GM12801 (cell line): ENCODE data around the gene TTC33.

Source experiments
- TF ChIP-seq, protein P1 (sequence below): IDR thresholded peaks from one replicate; pipeline ENCODE4 v1.5.1; 2011; ENCODE audit warnings: control low read depth; ENCODE audit not compliant: insufficient read length; ENCODE audit errors: extremely low read depth

TTC33 gene

DNA sequence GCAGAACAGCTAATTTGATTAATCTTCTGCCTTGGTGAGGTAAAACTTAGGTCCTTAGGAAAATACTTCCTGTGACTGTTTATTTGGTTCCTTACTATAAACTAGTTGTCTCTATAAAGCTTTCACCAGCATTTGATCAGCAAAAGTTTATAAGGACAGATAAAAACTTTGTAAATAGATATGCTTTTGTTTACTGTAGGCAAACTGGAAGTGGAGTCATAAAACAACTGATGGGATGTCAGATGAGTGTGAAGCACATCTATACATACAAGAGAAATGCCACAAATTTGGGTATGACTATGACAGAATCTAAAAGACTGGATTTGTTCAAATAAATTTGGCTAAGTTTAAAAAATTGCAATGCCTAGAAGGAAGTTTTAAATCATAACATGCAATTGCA is 70.6 kb downstream of the TTC33 start:
- TF ChIP-seq, protein P1, sequence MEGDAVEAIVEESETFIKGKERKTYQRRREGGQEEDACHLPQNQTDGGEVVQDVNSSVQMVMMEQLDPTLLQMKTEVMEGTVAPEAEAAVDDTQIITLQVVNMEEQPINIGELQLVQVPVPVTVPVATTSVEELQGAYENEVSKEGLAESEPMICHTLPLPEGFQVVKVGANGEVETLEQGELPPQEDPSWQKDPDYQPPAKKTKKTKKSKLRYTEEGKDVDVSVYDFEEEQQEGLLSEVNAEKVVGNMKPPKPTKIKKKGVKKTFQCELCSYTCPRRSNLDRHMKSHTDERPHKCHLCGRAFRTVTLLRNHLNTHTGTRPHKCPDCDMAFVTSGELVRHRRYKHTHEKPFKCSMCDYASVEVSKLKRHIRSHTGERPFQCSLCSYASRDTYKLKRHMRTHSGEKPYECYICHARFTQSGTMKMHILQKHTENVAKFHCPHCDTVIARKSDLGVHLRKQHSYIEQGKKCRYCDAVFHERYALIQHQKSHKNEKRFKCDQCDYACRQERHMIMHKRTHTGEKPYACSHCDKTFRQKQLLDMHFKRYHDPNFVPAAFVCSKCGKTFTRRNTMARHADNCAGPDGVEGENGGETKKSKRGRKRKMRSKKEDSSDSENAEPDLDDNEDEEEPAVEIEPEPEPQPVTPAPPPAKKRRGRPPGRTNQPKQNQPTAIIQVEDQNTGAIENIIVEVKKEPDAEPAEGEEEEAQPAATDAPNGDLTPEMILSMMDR: no peak

DNA sequence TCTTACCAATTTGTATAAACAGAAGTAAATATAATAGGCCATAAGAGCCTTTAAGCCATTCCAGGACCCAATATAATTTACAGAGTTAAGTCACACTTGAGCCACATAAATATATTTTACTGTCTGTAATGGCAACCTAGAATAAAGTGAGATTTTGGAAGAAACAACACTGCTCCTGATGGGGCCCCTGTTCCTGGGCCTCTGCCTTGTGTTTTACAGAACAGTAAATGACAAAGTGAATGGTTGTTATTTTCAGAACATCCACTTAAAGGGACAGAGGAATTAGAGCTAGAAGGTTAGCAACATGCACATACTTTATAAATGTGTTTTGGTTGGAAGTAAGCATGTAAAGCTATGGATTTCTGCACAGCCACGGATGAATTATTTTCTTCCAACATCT is 72.5 kb downstream of the TTC33 start:
- TF ChIP-seq, protein P1: no peak

DNA sequence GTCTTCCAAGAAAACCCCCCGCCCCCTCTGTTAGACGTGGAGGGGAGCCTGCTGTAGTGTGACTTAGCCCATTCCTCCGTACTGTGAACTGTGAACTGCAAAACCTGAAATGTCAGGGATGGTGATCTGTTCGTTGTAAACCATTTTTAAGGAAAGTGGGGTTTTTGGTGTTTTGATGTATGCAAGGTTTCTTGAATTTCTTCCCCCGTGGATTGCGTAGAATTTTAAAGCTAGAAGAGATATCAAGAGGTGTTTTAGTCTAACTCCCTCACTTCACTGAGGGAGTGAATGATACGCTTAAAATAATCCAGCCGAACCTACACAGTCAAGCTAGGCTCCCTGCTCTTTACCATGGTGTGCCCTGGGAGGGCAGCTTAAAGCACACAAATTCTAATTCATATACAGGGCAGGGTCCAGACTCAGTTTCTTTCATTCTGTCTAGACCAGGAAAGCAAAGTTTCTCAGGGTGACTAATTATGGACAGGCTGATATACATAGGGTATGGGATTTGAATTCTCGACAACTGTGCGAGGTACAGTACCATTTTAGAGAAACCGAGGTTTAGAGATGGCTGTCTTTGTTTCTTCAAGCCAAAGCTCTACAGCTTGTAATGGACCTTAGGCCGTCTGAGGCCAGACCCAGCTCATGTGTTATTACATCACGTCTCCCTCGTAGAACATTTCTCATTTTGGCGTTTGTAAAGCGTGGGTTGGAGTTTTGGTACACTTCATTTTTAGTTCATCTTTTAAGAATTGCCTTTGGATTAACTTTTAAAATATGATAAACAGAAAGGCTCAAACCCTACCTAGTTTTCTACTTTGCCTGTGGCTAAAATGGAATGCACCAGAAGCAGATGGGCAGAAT is 73.4 kb downstream of the TTC33 start:
- TF ChIP-seq, protein P1: no peak

DNA sequence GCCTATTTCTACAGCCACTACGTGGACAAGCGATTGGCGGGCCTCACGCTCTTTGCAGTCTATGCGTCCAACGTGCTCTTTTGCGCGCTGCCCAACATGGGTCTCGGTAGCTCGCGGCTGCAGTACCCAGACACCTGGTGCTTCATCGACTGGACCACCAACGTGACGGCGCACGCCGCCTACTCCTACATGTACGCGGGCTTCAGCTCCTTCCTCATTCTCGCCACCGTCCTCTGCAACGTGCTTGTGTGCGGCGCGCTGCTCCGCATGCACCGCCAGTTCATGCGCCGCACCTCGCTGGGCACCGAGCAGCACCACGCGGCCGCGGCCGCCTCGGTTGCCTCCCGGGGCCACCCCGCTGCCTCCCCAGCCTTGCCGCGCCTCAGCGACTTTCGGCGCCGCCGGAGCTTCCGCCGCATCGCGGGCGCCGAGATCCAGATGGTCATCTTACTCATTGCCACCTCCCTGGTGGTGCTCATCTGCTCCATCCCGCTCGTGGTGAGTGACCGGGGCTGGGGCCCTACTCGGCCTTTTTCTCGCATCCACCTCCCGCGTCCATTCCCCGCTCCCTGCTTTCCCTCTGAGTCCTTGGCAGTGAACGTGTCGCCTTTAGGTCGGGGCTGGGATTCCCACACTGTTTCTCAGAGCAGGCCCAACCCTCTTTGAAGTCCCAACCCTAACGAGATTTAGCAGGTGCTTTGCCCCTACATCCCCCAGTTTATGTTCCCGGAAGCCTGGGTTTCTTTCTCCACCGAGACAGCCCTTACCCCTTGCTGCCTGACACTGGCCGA is 74.2 kb downstream of the TTC33 start:
- TF ChIP-seq, protein P1: no peak

DNA sequence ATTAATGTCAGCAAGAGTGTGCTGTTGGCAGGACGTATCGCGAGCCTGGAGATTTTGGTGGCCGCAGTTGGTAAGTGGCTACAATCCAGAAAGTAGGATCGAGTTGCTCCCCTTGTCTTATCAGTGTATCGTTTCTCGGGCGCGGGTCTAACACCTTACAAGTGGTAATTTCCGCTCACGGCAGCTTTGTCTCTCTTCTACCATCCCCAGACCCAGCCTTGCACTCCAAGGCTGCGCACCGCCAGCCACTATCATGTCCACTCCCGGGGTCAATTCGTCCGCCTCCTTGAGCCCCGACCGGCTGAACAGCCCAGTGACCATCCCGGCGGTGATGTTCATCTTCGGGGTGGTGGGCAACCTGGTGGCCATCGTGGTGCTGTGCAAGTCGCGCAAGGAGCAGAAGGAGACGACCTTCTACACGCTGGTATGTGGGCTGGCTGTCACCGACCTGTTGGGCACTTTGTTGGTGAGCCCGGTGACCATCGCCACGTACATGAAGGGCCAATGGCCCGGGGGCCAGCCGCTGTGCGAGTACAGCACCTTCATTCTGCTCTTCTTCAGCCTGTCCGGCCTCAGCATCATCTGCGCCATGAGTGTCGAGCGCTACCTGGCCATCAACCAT is 74.9 kb downstream of the TTC33 start:
- TF ChIP-seq, protein P1: no peak

DNA sequence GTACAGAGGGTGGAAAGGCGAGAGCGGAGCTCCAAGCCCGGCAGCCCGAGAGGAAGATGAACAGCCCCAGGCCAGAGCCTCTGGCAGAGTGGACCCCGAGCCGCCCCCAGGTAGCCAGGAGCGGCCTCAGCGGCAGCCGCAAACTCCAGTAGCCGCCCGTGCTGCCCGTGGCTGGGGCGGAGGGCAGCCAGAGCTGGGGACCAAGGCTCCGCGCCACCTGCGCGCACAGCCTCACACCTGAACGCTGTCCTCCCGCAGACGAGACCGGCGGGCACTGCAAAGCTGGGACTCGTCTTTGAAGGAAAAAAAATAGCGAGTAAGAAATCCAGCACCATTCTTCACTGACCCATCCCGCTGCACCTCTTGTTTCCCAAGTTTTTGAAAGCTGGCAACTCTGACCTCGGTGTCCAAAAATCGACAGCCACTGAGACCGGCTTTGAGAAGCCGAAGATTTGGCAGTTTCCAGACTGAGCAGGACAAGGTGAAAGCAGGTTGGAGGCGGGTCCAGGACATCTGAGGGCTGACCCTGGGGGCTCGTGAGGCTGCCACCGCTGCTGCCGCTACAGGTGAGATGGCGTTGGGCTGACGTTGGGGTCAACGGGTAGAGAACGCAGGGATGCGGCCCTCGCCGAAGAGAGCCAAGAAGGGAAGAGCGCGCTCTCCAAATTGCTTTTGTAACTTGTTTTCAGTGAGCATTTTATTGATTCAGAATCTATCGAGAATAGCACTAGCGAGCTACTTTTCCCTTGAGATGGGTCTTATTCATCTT is 75.7 kb downstream of the TTC33 start, which contains the start of gene PTGER4:
TSS of gene PTGER4 (plus strand) at position 3 of the 769 bp plus-strand sequence. CDS start 1,079 bp downstream, outside the sequence.
- TF ChIP-seq, protein P1: no peak
